Mesodermal cell (in vitro differentiated cells): ENCODE results near the gene LBX2. TPM values are rescaled to one million over a fixed set of nuclear protein-coding genes. Genes with fewer than 3 reads are reported as not detected.
A peak's percentile ranks its signal among the peaks of the same experiment; 100 is the strongest.

Source experiments
- H3K27ac ChIP-seq: 2 replicates; pipeline ENCODE4 v1.7.0; 2013; ENCODE audit warnings: mild to moderate bottlenecking, low read depth, low read length, moderate library complexity; ENCODE audit not compliant: severe bottlenecking
- H3K36me3 ChIP-seq: 2 replicates; pipeline ENCODE4 v1.7.1; 2013; ENCODE audit warnings: mild to moderate bottlenecking, low read length, moderate library complexity; ENCODE audit not compliant: control insufficient read depth, insufficient read depth
- H3K4me1 ChIP-seq: one replicate; pipeline ENCODE4 v1.7.1; 2013; ENCODE audit warnings: mild to moderate bottlenecking, low read length; ENCODE audit not compliant: insufficient read depth, control insufficient read depth, poor library complexity, severe bottlenecking
- H3K4me3 ChIP-seq: 2 replicates; pipeline ENCODE4 v1.7.0; 2013; ENCODE audit warnings: low read length, control low read depth, mild to moderate bottlenecking; ENCODE audit not compliant: insufficient read depth, poor library complexity, severe bottlenecking; ENCODE audit errors: extremely low read depth
- H3K9me3 ChIP-seq: 2 replicates; pipeline ENCODE4 v1.7.1; 2013; ENCODE audit warnings: mild to moderate bottlenecking, low read length, moderate library complexity; ENCODE audit not compliant: control insufficient read depth
- WGBS, 2 experiments: methylation state at CpG; one replicate each; pipeline ENCODE4 v1.1.5; 2013; ENCODE audit warnings: missing lambda C conversion rate in 2 of 2; ENCODE audit not compliant: insufficient coverage in 2 of 2; 5-methylcytosine and 5-hydroxymethylcytosine counted together
- polyA plus RNA-seq, 2 experiments: library from polyadenylated mRNA; stranded (reverse); fragments of 50-300 nt; gene quantifications; one replicate each; pipeline ENCODE4 v1.2.3, GENCODE V29; 2013

LBX2 gene, protein sequence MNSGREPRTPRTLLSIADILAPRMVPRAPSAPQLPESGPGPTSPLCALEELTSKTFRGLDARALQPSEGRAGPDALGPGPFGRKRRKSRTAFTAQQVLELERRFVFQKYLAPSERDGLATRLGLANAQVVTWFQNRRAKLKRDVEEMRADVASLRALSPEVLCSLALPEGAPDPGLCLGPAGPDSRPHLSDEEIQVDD
- polyA plus RNA-seq (2013, experiment 1 of 2) = 1.9 TPM
- polyA plus RNA-seq (2013, experiment 2 of 2) = 0.76 TPM

DNA sequence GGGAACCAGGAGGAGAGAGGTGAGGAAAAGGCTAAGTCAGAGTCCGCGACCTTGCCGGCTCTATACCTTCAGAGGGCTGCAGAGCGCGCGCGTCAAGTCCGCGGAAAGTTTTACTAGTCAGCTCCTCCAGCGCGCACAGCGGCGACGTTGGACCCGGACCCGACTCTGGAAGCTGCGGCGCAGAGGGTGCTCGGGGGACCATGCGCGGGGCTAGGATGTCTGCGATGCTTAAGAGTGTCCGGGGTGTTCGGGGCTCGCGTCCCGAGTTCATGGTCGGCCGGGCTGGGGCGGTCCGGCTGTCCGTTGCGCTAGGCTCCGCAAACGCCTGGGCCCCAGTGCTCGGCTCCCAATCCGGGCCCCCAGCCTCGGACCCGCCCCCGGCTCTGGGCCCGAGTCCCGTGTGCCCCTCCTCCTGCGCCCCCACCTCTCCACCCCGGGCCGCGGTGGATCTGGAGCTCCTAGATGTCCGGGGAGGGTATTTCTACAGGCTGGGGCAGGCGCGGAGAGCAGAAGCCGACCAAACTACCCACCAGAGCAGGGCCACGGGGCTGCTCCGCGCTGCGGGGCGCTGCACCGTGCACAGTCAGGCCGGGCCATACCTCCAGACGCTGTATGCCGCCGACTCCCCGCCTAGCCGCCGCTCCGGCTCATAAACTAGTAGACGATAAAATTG is at the start of gene LBX2:
Gene LBX2 (minus strand): TSS at position 337 of the 673 bp plus-strand sequence. CDS start 66 bp downstream, at position 271.
- H3K9me3 ChIP-seq = no peaks in the 10 kb centered on the region
- peaks cover 9% of the 10 kb centered on the region for H3K36me3 ChIP-seq
- H3K4me3 ChIP-seq = peak within 1 kb of the TSS; percentile 39
- WGBS, 2 experiments = 2 to 3% methylated on average over 51 to 58 of the region's 65 CpGs
- H3K4me1 ChIP-seq = peaks cover 21% of the 10 kb centered on the region
- H3K27ac ChIP-seq = no peak within 1 kb of the TSS

DNA sequence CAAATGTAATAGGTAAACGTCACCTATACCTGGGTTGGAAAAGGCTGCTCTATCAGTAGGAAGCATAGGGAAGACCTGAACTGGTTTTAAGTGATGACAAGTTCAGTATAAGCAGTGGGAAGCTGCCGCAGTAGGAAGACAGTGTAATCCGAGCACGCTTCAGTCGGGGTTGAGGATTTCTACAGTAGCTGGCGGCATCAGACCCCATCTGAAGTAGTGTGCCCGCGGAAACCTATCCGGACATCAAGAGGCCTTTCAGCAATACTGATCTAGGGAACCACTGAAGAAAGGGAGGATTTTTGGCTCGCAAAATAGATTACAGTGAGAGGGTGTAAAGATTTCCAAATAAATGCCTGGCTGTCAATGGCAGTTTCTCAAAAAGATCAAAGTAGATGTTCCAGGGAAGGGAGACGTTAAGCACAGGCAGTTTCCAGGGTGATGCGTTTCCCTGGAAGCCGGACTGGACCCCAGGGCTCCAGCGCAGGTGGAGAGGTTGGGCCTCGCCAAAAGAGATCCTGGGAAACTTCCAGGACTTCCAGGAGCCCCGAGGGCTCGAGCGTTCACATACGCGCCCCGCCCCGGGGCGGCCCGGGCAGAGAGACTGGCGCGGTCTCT is 49.0 kb upstream of the LBX2 start:
- H3K9me3 ChIP-seq = no peaks in the 10 kb centered on the region
- 11 to 12% methylated on average over 26 of the region's 26 CpGs for WGBS, 2 experiments
- H3K4me3 ChIP-seq = peak overlapping the region; percentile 45
- peaks cover 31% of the 10 kb centered on the region for H3K36me3 ChIP-seq
- H3K4me1 ChIP-seq = peaks cover 4% of the 10 kb centered on the region
- H3K27ac ChIP-seq = no peak overlapping the region

DNA sequence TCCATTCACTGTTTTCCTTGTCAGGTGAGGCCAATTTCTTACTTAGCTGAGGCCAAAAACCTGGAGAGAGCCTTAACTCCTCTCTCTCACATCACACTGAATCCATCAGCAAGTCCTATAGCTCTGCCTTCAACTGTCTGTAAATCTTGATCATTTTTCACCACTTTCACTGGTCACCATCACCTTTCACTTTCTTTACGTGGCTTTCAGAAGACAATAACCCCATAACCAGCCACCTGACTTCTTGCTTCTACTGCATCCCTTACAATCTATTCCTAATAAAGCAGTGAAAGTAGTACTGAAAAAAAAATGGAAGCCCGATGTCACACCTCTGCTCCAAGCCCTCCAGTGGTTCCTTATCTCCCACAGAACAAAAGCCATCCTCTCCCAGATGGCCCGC is 46.6 kb upstream of the LBX2 start:
- WGBS, 2 experiments = 75 to 100% methylated on average over 2 of the region's 3 CpGs
- Histone ChIP-seq H3K9me3 (no peaks in the 10 kb centered on the region), H3K36me3 (peaks cover 18% of the 10 kb centered on the region), H3K4me1 (peaks cover 4% of the 10 kb centered on the region), H3K27ac (no peak overlapping the region), H3K4me3 (no peak overlapping the region)

DNA sequence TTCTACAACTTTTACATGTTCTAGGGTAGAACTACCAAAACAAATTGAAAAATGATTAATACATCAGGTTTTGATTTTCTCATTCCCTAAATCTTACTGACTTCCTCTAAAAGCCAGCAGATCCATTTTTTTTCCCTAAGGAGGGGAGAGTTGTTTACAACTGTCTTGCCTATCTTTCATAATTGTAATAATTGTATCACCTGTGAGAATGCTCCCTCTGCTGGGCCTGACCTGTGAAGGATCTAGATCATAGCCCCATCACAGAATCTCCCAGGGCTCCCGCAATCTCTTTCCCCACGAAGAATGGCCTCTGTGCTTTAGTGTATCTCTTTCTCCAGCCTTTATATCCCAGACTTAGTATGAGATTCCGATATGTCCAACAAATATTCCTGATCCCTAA is 45.2 kb upstream of the LBX2 start:
- 76 to 95% methylated on average over 3 of the region's 3 CpGs for WGBS, 2 experiments
- H3K27ac ChIP-seq = no peak overlapping the region
- peaks cover 9% of the 10 kb centered on the region for H3K36me3 ChIP-seq
- H3K9me3 ChIP-seq = no peaks in the 10 kb centered on the region
- no peak overlapping the region for H3K4me3 ChIP-seq
- peaks cover 4% of the 10 kb centered on the region for H3K4me1 ChIP-seq

DNA sequence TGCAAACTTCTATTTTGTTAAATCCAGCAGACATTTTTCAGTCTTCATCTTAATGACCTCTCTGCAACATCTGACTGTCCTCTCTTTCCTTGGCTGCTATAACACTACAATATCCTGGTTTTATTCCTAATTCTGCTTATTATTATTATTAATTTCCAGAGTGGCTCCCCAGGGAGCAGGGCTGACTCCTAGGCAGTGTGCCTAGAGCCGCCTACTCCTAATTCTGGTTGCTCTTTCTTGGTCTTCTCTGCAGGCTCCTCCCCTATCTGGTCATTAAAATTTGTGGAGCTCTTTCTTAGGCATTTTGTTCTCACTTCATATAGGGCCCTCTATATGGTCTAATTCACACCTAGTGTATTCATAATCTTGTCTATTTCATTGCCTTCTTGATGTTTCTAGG is 43.6 kb upstream of the LBX2 start:
- H3K27ac ChIP-seq = no peak overlapping the region
- no peak overlapping the region for H3K4me3 ChIP-seq
- no CpG with 5 or more reads among the region's 1 CpG for WGBS, 2 experiments
- H3K4me1 ChIP-seq = no peaks in the 10 kb centered on the region
- peaks cover 8% of the 10 kb centered on the region for H3K36me3 ChIP-seq
- H3K9me3 ChIP-seq = no peaks in the 10 kb centered on the region

DNA sequence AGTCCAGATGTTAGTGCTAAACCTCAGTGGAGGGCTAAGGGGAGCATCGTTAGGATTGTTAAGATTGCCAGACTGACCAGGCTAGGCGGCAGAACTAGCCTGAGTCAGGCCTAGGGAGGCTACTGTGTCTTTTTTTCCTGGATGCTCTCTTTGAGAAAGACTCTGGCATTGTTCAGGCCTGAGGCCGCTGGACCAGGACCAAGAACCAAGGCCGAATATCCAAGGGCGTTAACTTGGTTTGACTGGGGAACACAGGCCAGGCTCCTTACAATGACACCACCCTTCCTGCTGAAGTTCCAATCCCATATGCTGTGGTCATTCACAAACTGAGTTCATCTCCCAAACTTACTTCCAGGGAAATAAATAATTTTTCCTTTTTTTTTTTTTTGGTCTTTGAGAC is 40.9 kb upstream of the LBX2 start:
- H3K4me1 ChIP-seq = peaks cover 5% of the 10 kb centered on the region
- H3K9me3 ChIP-seq = no peaks in the 10 kb centered on the region
- H3K36me3 ChIP-seq = peaks cover 8% of the 10 kb centered on the region
- WGBS, 2 experiments = 100% methylated on average over 5 of the region's 5 CpGs
- H3K27ac ChIP-seq = no peak overlapping the region
- H3K4me3 ChIP-seq = no peak overlapping the region

DNA sequence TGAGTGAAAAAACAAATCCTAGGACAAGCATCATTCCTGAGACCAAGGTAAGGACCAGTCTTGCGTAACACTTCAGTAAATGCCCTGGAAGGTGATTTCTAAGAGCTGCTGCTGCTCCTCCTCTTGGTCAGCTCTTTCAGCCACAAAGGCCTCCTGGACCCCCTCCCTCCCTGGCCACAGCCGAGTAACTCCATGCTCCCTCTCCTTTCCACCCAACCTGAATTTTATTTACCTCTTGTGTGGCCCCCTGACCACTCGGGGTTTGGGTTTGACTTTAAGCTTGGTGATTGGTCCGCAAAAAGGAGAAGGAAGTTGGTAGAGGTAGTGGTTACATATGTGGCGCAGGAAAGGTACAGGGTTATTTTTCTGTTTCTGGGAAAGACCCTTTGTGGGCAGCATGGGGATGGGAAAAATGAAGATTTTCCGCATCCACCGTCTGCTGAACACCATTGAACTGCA is 39.5 kb upstream of the LBX2 start:
- peaks cover 5% of the 10 kb centered on the region for H3K4me1 ChIP-seq
- WGBS, 2 experiments = 92 to 100% methylated on average over 4 to 7 of the region's 7 CpGs
- H3K36me3 ChIP-seq = peaks cover 13% of the 10 kb centered on the region
- H3K4me3 ChIP-seq = no peak overlapping the region
- no peaks in the 10 kb centered on the region for H3K9me3 ChIP-seq
- H3K27ac ChIP-seq = no peak overlapping the region

DNA sequence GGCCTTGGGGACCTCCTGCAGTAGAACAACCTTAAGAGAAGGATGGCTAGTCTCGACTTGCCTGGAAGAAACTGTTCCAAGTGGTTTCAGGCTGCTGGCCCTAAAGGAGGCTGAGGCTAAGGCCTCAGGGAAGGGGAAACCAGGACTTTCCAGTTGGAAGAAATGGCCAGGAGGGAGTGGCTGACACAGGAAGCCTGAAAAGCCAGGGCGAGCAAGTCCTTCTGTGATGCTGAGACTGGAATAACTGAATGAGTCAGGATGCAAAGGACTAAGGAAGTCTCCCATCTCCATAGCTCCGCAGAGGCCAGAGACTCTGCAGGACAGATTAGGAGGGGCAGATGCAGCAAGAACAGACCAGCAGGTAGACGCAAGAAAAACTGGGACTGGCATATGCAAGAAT is 37.7 kb upstream of the LBX2 start:
- Histone ChIP-seq H3K4me3 (no peak overlapping the region), H3K9me3 (no peaks in the 10 kb centered on the region), H3K4me1 (peaks cover 5% of the 10 kb centered on the region), H3K27ac (no peak overlapping the region), H3K36me3 (peaks cover 30% of the 10 kb centered on the region)
- 76 to 83% methylated on average over 4 of the region's 4 CpGs for WGBS, 2 experiments

DNA sequence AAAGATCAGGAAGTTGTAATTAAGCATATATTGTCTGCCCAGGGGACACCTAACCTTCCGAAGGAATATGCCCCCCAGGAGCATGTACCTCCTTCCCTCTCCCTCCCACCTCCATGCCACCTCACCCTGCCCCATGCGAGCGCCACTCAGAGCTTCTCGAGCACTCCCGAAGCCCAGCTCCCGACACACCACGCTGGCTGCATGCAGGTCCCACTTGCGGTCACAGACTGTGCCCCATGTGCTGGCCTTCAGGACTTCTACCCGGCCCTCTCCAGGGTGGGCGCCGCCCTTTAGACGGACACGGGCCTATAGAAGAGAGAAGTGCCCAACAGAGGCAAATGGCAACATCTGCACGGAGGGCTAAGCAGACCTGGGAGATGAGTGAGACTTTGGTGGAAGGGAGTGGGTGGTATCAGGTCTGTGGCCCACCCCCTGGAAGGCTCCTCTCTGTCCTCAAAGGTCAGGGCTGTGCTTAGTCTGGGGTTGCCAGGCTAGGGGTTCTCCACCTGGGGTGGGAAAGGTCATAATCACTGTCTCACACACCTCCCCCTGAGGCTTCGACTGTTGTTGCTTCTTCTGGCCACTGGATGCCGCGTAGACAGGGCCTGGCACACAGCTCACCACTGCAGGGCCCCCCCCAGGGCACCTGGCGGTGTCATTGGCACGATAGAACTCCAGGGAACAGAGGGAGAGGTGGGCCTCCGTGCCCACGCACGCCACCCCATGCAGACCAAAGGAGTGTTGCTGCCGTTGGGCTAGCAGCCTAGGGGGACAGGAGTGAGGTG is 37.0 kb upstream of the LBX2 start:
- 92 to 95% methylated on average over 18 to 21 of the region's 23 CpGs for WGBS, 2 experiments
- Histone ChIP-seq H3K4me3 (no peak overlapping the region), H3K4me1 (peaks cover 5% of the 10 kb centered on the region), H3K27ac (no peak overlapping the region), H3K9me3 (no peaks in the 10 kb centered on the region), H3K36me3 (peaks cover 33% of the 10 kb centered on the region)

DNA sequence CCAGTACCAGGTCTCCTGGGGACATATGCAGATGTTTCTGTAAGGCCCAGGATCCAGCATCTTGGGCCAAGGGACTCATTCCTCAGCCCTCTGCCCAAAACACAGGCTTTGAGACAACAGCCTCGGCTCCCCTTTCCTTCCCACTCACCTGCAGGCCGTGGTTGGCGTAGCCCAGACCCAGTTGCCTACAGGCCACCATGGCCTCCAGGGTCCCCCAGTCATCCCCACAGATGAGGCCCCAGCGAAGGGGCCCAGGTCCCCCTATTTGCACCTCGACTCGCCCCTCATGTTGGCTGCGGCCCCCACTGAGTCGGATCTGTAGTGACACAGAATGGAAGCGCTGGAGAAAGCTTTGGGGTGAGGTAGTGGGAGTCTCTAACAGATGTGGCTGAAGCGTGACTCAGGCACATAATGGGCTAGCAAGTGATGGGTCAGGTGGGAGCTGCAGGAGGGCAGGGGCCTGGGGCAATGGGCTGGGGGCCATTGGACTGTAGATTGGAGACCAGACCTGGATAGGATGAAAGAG is 36.1 kb upstream of the LBX2 start:
- no peak overlapping the region for H3K4me3 ChIP-seq
- no peak overlapping the region for H3K27ac ChIP-seq
- H3K36me3 ChIP-seq = peaks cover 39% of the 10 kb centered on the region
- H3K9me3 ChIP-seq = no peaks in the 10 kb centered on the region
- peaks cover 9% of the 10 kb centered on the region for H3K4me1 ChIP-seq
- WGBS, 2 experiments = 93 to 94% methylated on average over 5 to 8 of the region's 10 CpGs
